Thymus (tissue), 11 donors: ENCODE data around the gene TNIP2. TPM values are rescaled to one million over a fixed set of nuclear protein-coding genes. Genes with fewer than 3 reads are reported as not detected.
A peak's percentile ranks its signal among the peaks of the same experiment; 100 is the strongest.
"Not testable (repeated sequence)": the region's sequence is repeated elsewhere in the genome, so short reads cannot be mapped to it uniquely, and the experiment has no call there.

Source experiments
- DNase-seq, 9 donors: peaks; one replicate each; pipeline ENCODE4 v3.0.0-alpha.2; 2013; ENCODE audit warnings: low spot score in 9 of 9, low read depth in 6 of 9, missing footprints in 1 of 9
- H3K27ac ChIP-seq, 2 donors: one replicate each; pipeline ENCODE4 v1.5.1; 2013; ENCODE audit warnings: control low read depth in 1 of 2, low read depth in 1 of 2, low read length in 1 of 2, mild to moderate bottlenecking in 1 of 2, moderate library complexity in 1 of 2
- H3K27me3 ChIP-seq, 2 donors: one replicate each; pipeline ENCODE4 v1.5.1; 2013; ENCODE audit warnings: low read length in 1 of 2; ENCODE audit not compliant: control insufficient read depth in 2 of 2, insufficient read depth in 1 of 2
- H3K36me3 ChIP-seq, 2 donors: one replicate each; pipeline ENCODE4 v1.5.1; 2013; ENCODE audit warnings: low read length in 1 of 2, mild to moderate bottlenecking in 1 of 2, moderate library complexity in 1 of 2; ENCODE audit not compliant: control insufficient read depth in 2 of 2, insufficient read depth in 2 of 2
- H3K4me1 ChIP-seq, 2 donors: one replicate each; pipeline ENCODE4 v1.5.1; 2013; ENCODE audit warnings: low read length in 2 of 2; ENCODE audit not compliant: control insufficient read depth in 2 of 2, insufficient read depth in 2 of 2
- H3K4me3 ChIP-seq, 2 donors: one replicate each; pipeline ENCODE4 v1.5.1; 2013; ENCODE audit warnings: low read length in 2 of 2, control low read depth in 1 of 2, mild to moderate bottlenecking in 1 of 2
- H3K9me3 ChIP-seq, 2 donors: one replicate each; pipeline ENCODE4 v1.5.1; 2013; ENCODE audit warnings: low read length in 1 of 2, mild to moderate bottlenecking in 1 of 2; ENCODE audit not compliant: control insufficient read depth in 2 of 2, insufficient read depth in 1 of 2
- WGBS: extraction: QIAGEN DNeasy Blood & Tissue Kit; methylation state at CpG from one replicate; pipeline ENCODE4 v1.1.7; 2013; 5-methylcytosine and 5-hydroxymethylcytosine counted together
- polyA plus RNA-seq: library from polyadenylated mRNA; stranded (reverse); fragments of 200-250 nt; gene quantifications from one replicate; pipeline ENCODE4 v1.2.3, GENCODE V29; 2013
- total RNA-seq: library from RNA; stranded (reverse); fragments of 120-200 nt; gene quantifications from one replicate; pipeline ENCODE4 v1.2.4, GENCODE V29; 2013
- donor health status: healthy.

Gene TNIP2
- total and polyA plus RNA-seq, 2 donors, result 19.7 to 41.8 TPM

DNA sequence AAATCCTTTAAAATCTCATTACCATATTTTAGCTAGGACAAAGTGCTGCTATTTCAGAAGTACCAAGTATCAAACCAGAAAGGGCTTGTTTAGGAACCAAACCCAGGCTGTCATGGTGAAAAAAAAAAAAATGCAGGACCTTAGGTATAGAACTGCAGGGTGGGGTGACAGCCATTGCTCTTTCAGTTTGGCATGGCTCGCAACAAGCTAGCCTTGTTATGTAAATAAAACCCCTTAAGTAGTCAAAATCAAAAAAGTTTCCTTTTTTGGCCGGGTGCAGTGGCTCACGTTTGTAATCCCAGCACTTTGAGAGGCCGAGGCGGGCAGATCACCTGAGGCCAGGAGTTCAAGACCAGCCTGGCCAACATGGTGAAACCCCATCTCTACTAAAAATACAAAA, 24.5 kb upstream of the TNIP2 start:
- not testable (repeated sequence) for H3K27ac ChIP-seq, H3K4me1 ChIP-seq, H3K9me3 ChIP-seq, H3K4me3 ChIP-seq, H3K36me3 ChIP-seq, DNase-seq, H3K27me3 ChIP-seq
- 97% methylated on average over 5 of the region's 5 CpGs for WGBS

- peaks cover 0 to 2% of the 10 kb centered on the region in 2 donors for H3K4me1 ChIP-seq
- H3K36me3 ChIP-seq, result no peaks in the 10 kb centered on the region
- no peak overlapping the region for H3K4me3 ChIP-seq
- H3K9me3 ChIP-seq, result peaks cover 0 to 14% of the 10 kb centered on the region in 2 donors
- no peak for DNase-seq
- 93% methylated on average over 3 of the region's 3 CpGs for WGBS
- H3K27ac ChIP-seq, result no peak overlapping the region
- H3K27me3 ChIP-seq, result no peaks in the 10 kb centered on the region
These were observed 15.1 kb upstream of the TNIP2 start for GRCh38 chr4:2771264-2771663.

GRCh38 chr4:2768921-2769336, 12.8 kb upstream of the TNIP2 start:
- 91% methylated on average over 15 of the region's 15 CpGs for WGBS
- DNase-seq, result no peak
- Histone ChIP-seq H3K4me3 (no peak overlapping the region), H3K27me3 (peaks cover 0 to 4% of the 10 kb centered on the region in 2 donors), H3K27ac (no peak overlapping the region), H3K36me3 (no peaks in the 10 kb centered on the region), H3K4me1 (peaks cover 1 to 6% of the 10 kb centered on the region in 2 donors), H3K9me3 (peaks cover 0 to 14% of the 10 kb centered on the region in 2 donors)

DNA sequence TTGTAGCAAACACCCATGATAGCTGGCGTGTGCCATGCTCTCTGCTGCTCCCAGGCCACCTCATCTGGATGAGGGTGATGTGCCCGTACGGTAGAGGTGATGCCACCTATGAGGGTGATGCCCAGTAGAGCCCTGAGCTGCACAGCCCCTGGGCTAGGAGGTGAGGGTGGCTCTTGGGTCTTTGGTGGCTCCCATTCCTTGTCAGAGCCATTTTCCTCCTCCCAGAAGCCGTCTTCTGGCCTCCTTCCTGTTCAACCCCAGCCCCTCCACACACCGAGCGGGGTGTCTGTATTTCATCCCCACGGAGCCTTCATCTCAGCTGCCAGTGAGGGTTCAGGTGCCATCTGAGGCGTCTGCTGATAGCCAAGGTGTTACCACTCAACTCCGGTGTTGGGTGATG, 12.0 kb upstream of the TNIP2 start:
- no peak for DNase-seq
- peaks cover 0 to 14% of the 10 kb centered on the region in 2 donors for H3K9me3 ChIP-seq
- WGBS, result 90% methylated on average over 9 of the region's 9 CpGs

DNA sequence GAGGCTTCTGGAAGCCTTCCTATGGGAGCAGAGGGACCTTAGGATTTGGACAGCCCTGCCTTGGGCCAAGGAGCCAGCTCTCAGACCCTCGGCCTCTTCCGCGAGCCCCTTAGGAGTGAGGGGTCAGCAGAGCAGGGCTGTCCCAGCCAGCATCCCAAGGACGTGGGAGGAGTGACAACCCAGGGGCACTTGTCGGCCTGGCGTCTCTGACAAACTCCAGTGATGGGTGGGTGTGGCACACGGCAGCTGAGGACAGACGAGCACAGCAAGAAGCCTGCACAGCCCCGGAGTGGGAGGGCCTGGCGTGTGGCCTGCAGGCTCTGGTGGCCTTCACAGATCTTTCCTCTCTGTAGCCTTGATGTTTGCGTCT, 11.6 kb upstream of the TNIP2 start:
- no peak for DNase-seq
- H3K36me3 ChIP-seq, result no peaks in the 10 kb centered on the region
- H3K4me3 ChIP-seq, result no peak overlapping the region
- H3K4me1 ChIP-seq, result peaks cover 6% of the 10 kb centered on the region in 2 donors
- peaks cover 0 to 14% of the 10 kb centered on the region in 2 donors for H3K9me3 ChIP-seq
- peaks cover 0 to 12% of the 10 kb centered on the region in 2 donors for H3K27me3 ChIP-seq
- 91% methylated on average over 11 of the region's 11 CpGs for WGBS
- H3K27ac ChIP-seq, result no peak overlapping the region

More for the DNA sequence above, 12.0 kb upstream of the TNIP2 start:
- H3K4me3 ChIP-seq, result no peak overlapping the region
- H3K27me3 ChIP-seq, result peaks cover 0 to 11% of the 10 kb centered on the region in 2 donors
- no peaks in the 10 kb centered on the region for H3K36me3 ChIP-seq
- H3K27ac ChIP-seq, result no peak overlapping the region
- H3K4me1 ChIP-seq, result peaks cover 6% of the 10 kb centered on the region in 2 donors

- peaks cover 0 to 14% of the 10 kb centered on the region in 2 donors for H3K9me3 ChIP-seq
- H3K4me1 ChIP-seq, result peaks cover 6% of the 10 kb centered on the region in 2 donors
- H3K36me3 ChIP-seq, result no peaks in the 10 kb centered on the region
- H3K4me3 ChIP-seq, result no peak overlapping the region
- peaks cover 0 to 12% of the 10 kb centered on the region in 2 donors for H3K27me3 ChIP-seq
- 98% methylated on average over 5 of the region's 5 CpGs for WGBS
- no peak overlapping the region for H3K27ac ChIP-seq
- DNase-seq, result no peak
These were observed 11.0 kb upstream of the TNIP2 start for GRCh38 chr4:2767046-2767704.

DNA sequence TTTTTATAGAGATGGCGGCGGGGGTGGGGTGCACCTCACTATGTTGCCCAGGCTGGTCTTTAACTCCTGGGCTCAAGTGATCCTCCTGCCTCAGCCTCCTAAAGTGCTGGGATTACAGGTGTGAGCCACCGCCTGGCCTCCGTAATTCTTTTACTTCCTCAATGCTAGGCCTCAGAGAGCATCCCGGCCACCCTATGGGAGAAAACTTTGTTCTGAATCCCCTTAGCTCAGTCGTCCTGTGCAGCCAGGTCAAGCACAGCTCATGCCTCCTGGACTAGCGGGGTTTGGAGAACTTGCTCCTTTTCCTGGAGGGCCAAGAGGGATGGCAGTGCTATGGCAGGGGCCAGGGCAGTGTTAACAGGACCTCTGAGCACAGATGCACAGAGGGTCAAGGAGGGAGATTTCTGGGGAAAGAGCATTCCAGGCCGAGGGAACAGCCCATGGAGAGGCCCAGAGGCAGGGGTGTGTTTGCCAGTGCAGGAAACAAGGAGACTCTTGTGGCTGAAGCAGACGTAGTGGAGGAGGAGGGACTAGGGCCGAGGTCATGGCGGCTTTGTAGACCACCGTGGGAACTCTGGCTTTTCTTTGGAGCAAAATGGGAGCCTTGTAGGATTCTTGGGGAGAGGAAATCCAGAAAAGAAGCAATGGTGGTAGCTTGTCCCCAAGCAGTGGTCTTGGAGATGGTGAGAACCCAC, 9.8 kb upstream of the TNIP2 start:
- Histone ChIP-seq H3K4me1 (peaks cover 6% of the 10 kb centered on the region in 2 donors), H3K27ac (no peak overlapping the region), H3K27me3 (peaks cover 0 to 12% of the 10 kb centered on the region in 2 donors), H3K36me3 (no peaks in the 10 kb centered on the region), H3K4me3 (no peak overlapping the region), H3K9me3 (peaks cover 0 to 14% of the 10 kb centered on the region in 2 donors)
- no peak for DNase-seq
- WGBS, result 96% methylated on average over 12 of the region's 12 CpGs

GRCh38 chr4:2763511-2763967, 7.4 kb upstream of the TNIP2 start:
- Histone ChIP-seq H3K4me3 (peak overlapping the region in 1 of 2 donors; percentile 48), H3K27ac (no peak overlapping the region), H3K4me1 (peaks cover 4 to 6% of the 10 kb centered on the region in 2 donors), H3K27me3 (peaks cover 0 to 12% of the 10 kb centered on the region in 2 donors), H3K36me3 (no peaks in the 10 kb centered on the region), H3K9me3 (peaks cover 0 to 2% of the 10 kb centered on the region in 2 donors)
- DNase-seq, result no peak
- 63% methylated on average over 23 of the region's 23 CpGs for WGBS
